Non-pigmented ciliary epithelial cell (primary cell): ENCODE results near the gene CYP2W1.
"Not testable (repeated sequence)": the region's sequence is repeated elsewhere in the genome, so short reads cannot be mapped to it uniquely, and the experiment has no call there.

Experiments
- DNase-seq: peaks from one replicate; pipeline ENCODE4 v3.0.0-alpha.2; 2010; ENCODE audit warnings: low read depth

The CYP2W1 gene

GRCh38 chr7:1030444-1031070, 47.6 kb downstream of the CYP2W1 start:
- no peak for DNase-seq

GRCh38 chr7:1031716-1032455, 48.9 kb downstream of the CYP2W1 start:
- no peak for DNase-seq

- no peak for DNase-seq
These were observed 49.7 kb downstream of the CYP2W1 start for GRCh38 chr7:1032536-1033181.

DNA sequence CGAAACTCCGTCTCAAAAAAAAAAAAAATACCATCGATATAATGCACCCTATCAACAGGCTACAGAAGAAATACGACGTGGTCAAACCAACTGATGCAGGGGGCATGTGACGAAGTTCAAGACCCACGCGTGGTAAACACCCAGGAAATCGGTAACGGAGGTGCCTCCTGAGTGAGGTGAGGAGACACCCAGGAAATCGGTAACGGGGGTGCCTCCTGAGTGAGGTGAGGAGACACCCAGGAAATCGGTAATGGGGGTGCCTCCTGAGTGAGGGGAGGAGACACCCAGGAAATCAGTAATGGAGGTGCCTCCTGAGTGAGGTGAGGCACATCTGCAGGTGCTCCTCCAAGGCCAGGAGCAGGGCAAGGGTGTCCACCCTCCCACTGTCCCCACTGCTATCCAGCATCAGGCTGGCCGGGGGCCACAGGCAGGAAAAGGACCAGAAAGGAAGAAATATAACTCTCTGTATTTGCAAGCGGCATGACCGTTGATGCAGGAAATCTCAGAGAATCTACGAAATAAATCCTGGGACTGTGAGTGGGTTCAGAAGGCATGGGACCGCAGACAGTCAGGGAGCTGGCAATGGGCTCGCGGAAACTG, 50.7 kb downstream of the CYP2W1 start:
- no peak for DNase-seq

GRCh38 chr7:1034769-1035168, 51.8 kb downstream of the CYP2W1 start:
- not testable (repeated sequence) for DNase-seq

DNA sequence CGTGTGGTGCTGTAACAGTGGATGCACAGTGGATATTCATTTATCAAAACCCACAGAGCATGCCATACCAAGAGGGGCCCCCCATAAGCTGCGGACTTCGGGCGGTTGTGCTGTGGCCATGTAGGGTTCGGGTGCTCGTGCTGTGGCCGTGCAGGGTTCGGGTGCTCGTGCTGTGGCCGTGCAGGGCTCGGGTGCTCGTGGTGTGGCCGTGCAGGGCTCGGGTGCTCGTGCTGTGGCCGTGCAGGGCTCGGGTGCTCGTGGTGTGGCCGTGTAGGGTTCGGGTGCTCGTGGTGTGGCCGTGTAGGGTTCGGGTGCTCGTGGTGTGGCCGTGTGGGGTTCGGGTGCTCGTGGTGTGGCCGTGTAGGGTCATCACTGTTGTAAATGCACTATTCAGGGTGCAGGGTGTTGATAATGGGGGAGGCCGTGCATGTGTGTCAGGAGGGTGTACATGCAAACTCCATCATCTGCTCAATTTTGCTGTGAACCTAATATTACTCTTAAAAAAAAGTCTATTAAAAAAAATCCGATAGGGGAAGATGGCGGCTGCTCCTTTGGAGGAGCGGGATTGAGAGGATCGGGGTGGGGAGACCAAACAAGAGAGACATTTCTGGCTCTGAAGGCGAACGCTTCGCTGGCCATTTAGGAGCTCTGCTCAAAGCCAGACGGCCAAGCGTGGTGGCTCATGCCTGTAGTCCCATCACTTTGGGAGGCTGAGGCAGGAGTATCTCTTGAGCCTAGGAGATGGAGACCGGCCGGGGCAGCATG, 53.4 kb downstream of the CYP2W1 start:
- DNase-seq, result not testable (repeated sequence)
